ENCODE results near the gene RAB11FIP4.
"Not testable (repeated sequence)": the region's sequence is repeated elsewhere in the genome, so short reads cannot be mapped to it uniquely, and the experiment has no call there.

Gene RAB11FIP4

GRCh38 chr17:31433091-31433790 lies 41.8 kb downstream of the RAB11FIP4 start:
- no peak for DNase-seq (ENCODE audit: low read depth)

- DNase-seq (ENCODE audit: low read depth): no peak
Observed at GRCh38 chr17:31433811-31434726, 42.6 kb downstream of the RAB11FIP4 start.

GRCh38 chr17:31434727-31435050 lies 43.2 kb downstream of the RAB11FIP4 start:
- no peak for DNase-seq (ENCODE audit: low read depth)

- no peak for DNase-seq (ENCODE audit: low read depth)
Observed at GRCh38 chr17:31435581-31435980, 44.1 kb downstream of the RAB11FIP4 start.

- no peak for DNase-seq (ENCODE audit: low read depth)
Observed at GRCh38 chr17:31437720-31438400, 46.4 kb downstream of the RAB11FIP4 start.

- DNase-seq (ENCODE audit: low read depth): no peak
Observed at GRCh38 chr17:31439716-31440115, 48.2 kb downstream of the RAB11FIP4 start.

GRCh38 chr17:31442276-31442675 lies 50.8 kb downstream of the RAB11FIP4 start:
- DNase-seq (ENCODE audit: low read depth): no peak

- DNase-seq (ENCODE audit: low read depth): not testable (repeated sequence)
Observed at GRCh38 chr17:31442856-31443255, 51.4 kb downstream of the RAB11FIP4 start.

GRCh38 chr17:31443386-31443785 lies 51.9 kb downstream of the RAB11FIP4 start:
- no peak for DNase-seq (ENCODE audit: low read depth)

GRCh38 chr17:31444026-31444425 lies 52.6 kb downstream of the RAB11FIP4 start:
- DNase-seq (ENCODE audit: low read depth): no peak

- DNase-seq (ENCODE audit: low read depth): no peak
Observed at GRCh38 chr17:31446195-31446967, 54.9 kb downstream of the RAB11FIP4 start.

- peak; percentile 4 for DNase-seq (ENCODE audit: low read depth)
Observed at GRCh38 chr17:31448467-31449077, 57.1 kb downstream of the RAB11FIP4 start.

GRCh38 chr17:31449111-31449510 lies 57.6 kb downstream of the RAB11FIP4 start:
- DNase-seq (ENCODE audit: low read depth): no peak

- no peak for DNase-seq (ENCODE audit: low read depth)
Observed at GRCh38 chr17:31449746-31450145, 58.3 kb downstream of the RAB11FIP4 start.

GRCh38 chr17:31452101-31452500 lies 60.6 kb downstream of the RAB11FIP4 start:
- DNase-seq (ENCODE audit: low read depth): no peak

GRCh38 chr17:31452561-31453110 lies 61.2 kb downstream of the RAB11FIP4 start:
- DNase-seq (ENCODE audit: low read depth): no peak

GRCh38 chr17:31453896-31454295 lies 62.4 kb downstream of the RAB11FIP4 start:
- DNase-seq (ENCODE audit: low read depth): no peak

GRCh38 chr17:31456814-31457213 lies 65.3 kb downstream of the RAB11FIP4 start:
- no peak for DNase-seq (ENCODE audit: low read depth)

- no peak for DNase-seq (ENCODE audit: low read depth)
Observed at GRCh38 chr17:31457391-31458234, 66.1 kb downstream of the RAB11FIP4 start.

- DNase-seq (ENCODE audit: low read depth): no peak
Observed at GRCh38 chr17:31458829-31459228, 67.4 kb downstream of the RAB11FIP4 start.

Data from non-pigmented ciliary epithelial cell (primary cell).